ENCODE measurements around the gene AK1. TPM values are rescaled to one million over a fixed set of nuclear protein-coding genes. Genes with fewer than 3 reads are reported as not detected.
"Not testable (repeated sequence)": the region's sequence is repeated elsewhere in the genome, so short reads cannot be mapped to it uniquely, and the experiment has no call there.

Gene AK1
- total RNA-seq, 2 donors from 2014 or later, result 22.2 to 123 TPM

DNA sequence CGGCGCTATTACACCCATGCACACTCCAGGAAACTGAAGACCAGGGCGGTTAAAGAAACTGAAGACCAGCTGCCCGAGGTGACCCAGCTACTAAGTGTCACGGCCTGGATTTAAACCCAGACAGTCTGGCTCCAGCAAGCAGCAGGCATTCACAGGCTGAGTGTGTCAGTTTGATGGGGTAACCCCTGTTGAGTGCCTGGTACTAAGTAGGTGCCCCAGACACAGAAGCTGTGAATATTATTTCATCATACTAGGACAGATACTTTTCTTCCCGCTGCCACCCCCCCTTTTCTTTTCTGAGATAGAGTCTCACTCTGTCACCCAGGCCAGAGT is 30.3 kb downstream of the AK1 start:
- H3K36me3 ChIP-seq, result no peaks in the 10 kb centered on the region
- peak overlapping the region in 1 of 2 donors; percentile 44 for H3K27ac ChIP-seq
- H3K4me3 ChIP-seq, result no peak overlapping the region
- DNase-seq (ENCODE audit: low spot score), result no peak
- TF ChIP-seq POLR2A (IDR thresholded peaks at IDR 0.05), result no peak
- TF ChIP-seq CTCF (IDR thresholded peaks at IDR 0.05), result no peak
- no peak for TF ChIP-seq POLR2AphosphoS5 (IDR thresholded peaks at IDR 0.05)
- H3K9me3 ChIP-seq, result no peaks in the 10 kb centered on the region
- intact Hi-C loops (cut with DNase I), result no loop called here
- 69% methylated on average over 6 of the region's 6 CpGs for WGBS
- no peaks in the 10 kb centered on the region for H3K27me3 ChIP-seq (replicated peaks; ENCODE audit: insufficient read depth)
- no peaks in the 10 kb centered on the region for H3K4me1 ChIP-seq (replicated peaks)

DNA sequence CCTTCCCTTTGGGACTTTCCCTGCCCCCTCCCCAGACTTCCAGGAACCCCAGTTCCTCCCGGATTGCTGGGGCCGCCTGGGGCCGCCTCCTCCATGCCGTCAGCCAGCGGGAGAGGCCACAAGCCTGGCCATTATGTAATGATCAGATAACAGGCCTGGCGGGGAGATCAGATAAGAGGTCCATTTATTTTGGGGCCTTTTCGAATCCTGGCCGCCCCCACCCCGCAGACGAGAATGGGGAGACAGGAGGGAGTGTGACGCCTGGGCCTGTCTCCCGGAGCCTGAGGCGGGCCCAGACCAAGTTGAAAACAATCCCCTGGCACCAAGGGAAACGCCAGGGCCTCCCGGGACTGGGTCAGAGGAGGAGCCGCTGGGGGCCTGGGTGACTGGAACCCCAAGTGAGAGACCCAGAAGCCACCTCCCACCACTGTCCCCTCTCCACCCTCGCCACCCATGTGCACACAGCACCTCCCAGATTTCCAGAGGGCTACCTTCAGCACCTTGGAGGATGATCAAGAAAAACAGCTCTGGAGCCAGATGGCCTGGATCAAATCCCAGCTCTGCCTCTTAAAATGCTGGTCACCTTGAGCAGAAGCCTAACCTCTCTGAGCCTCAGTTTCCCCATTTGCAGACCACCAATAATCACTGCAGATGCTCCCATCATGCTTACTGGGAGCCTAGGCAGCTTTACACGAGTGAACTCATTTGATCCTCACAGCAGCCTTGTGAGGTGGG is 30.9 kb downstream of the AK1 start:
- H3K9me3 ChIP-seq, result no peaks in the 10 kb centered on the region
- intact Hi-C loops (cut with DNase I), result no loop called here
- WGBS, result 13% methylated on average over 18 of the region's 18 CpGs
- DNase-seq (ENCODE audit: low spot score), result no peak
- no peaks in the 10 kb centered on the region for H3K27me3 ChIP-seq (replicated peaks; ENCODE audit: insufficient read depth)
- TF ChIP-seq CTCF (IDR thresholded peaks at IDR 0.05) (no peak), POLR2A (IDR thresholded peaks at IDR 0.05) (no peak), POLR2AphosphoS5 (IDR thresholded peaks at IDR 0.05) (no peak)
- H3K36me3 ChIP-seq, result no peaks in the 10 kb centered on the region
- H3K27ac ChIP-seq, result peak overlapping the region; percentile 44 to 51
- no peaks in the 10 kb centered on the region for H3K4me1 ChIP-seq (replicated peaks)
- no peak overlapping the region for H3K4me3 ChIP-seq

DNA sequence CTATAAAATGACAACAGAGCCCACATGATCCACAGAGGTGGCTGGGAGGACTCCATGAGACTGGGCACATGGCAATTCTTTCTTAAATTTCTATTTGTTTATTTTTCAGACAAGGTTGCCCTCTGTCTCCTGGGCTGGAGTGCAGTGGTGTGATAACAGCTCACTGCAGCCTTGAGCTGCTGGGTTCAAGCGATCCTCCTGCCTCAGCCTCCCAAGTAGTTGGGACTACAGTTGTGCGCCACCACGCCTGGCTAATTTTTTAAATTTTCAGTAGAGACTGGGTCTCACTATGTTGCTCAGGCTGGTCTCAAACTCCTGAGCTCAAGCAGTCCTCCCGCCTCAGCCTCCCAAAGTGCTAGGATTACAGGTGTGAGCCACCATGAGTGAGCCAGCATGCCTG is 31.9 kb downstream of the AK1 start:
- H3K9me3 ChIP-seq; H3K4me3 ChIP-seq; DNase-seq (ENCODE audit: low spot score); intact Hi-C loops (cut with DNase I); H3K4me1 ChIP-seq (replicated peaks); H3K36me3 ChIP-seq; H3K27me3 ChIP-seq (replicated peaks; ENCODE audit: insufficient read depth): not testable (repeated sequence)
- peak overlapping the region in 1 of 2 donors; percentile 51 for H3K27ac ChIP-seq
- WGBS, result 97% methylated on average over 4 of the region's 4 CpGs

GRCh38 chr9:127844821-127845359 is 32.6 kb downstream of the AK1 start:
- H3K4me1 ChIP-seq (replicated peaks), result no peaks in the 10 kb centered on the region
- H3K4me3 ChIP-seq, result no peak overlapping the region
- peak overlapping the region in 1 of 2 donors; percentile 51 for H3K27ac ChIP-seq
- intact Hi-C loops (cut with DNase I), result no loop called here
- no peaks in the 10 kb centered on the region for H3K9me3 ChIP-seq
- no peak for TF ChIP-seq CTCF (IDR thresholded peaks at IDR 0.05)
- TF ChIP-seq POLR2AphosphoS5 (IDR thresholded peaks at IDR 0.05), result no peak
- no peak for TF ChIP-seq POLR2A (IDR thresholded peaks at IDR 0.05)
- H3K36me3 ChIP-seq, result no peaks in the 10 kb centered on the region
- H3K27me3 ChIP-seq (replicated peaks; ENCODE audit: insufficient read depth), result no peaks in the 10 kb centered on the region
- 69% methylated on average over 16 of the region's 16 CpGs for WGBS
- DNase-seq (ENCODE audit: low spot score), result no peak

- no peak overlapping the region for H3K27ac ChIP-seq
- no peak for DNase-seq (ENCODE audit: low spot score)
- H3K4me1 ChIP-seq (replicated peaks), result no peaks in the 10 kb centered on the region
- intact Hi-C loops (cut with DNase I), result no loop called here
- no peaks in the 10 kb centered on the region for H3K9me3 ChIP-seq
- WGBS, result 84% methylated on average over 15 of the region's 15 CpGs
- no peaks in the 10 kb centered on the region for H3K36me3 ChIP-seq
- TF ChIP-seq POLR2AphosphoS5 (IDR thresholded peaks at IDR 0.05) (no peak), CTCF (IDR thresholded peaks at IDR 0.05) (no peak), POLR2A (IDR thresholded peaks at IDR 0.05) (no peak)
- no peaks in the 10 kb centered on the region for H3K27me3 ChIP-seq (replicated peaks; ENCODE audit: insufficient read depth)
- no peak overlapping the region for H3K4me3 ChIP-seq
Measured at GRCh38 chr9:127841087-127841835, 36.2 kb downstream of the AK1 start.
